HCEC 1CT (cell line): ENCODE results near the gene C21orf58.

Source experiments
- DNase-seq: peaks from one replicate; pipeline ENCODE4 v3.0.0-alpha.2; 2017

The C21orf58 gene

GRCh38 chr21:46254208-46254975, 69.3 kb downstream of the C21orf58 start:
- no peak for DNase-seq

GRCh38 chr21:46253610-46254124, 70.0 kb downstream of the C21orf58 start:
- DNase-seq, result no peak

- no peak for DNase-seq
Observed at GRCh38 chr21:46252840-46253239, 70.8 kb downstream of the C21orf58 start.
